PFSK-1 (cell line): ENCODE measurements around the gene DNAJB7.

Source experiments
- FOXP2 ChIP-seq: optimal IDR thresholded peaks from 2 replicates; pipeline ENCODE3; 2011; ENCODE audit warnings: borderline replicate concordance, control low read depth, inconsistent platforms; ENCODE audit not compliant: insufficient read depth; ENCODE audit errors: extremely low read length, extremely low read depth
- POLR2AphosphoS5 ChIP-seq: IDR thresholded peaks from 2 replicates; pipeline ENCODE4 v1.6.1; 2012; ENCODE audit warnings: low read depth, mild to moderate bottlenecking, control low read depth, low read length, moderate library complexity
- SIN3A ChIP-seq: IDR thresholded peaks from 2 replicates; pipeline ENCODE4 v1.6.1; 2012; ENCODE audit warnings: mild to moderate bottlenecking, low read length, moderate library complexity, borderline replicate concordance; ENCODE audit not compliant: insufficient read depth
- TAF1 ChIP-seq: IDR thresholded peaks from 2 replicates; pipeline ENCODE4 v1.6.1; 2012; ENCODE audit warnings: low read length, control low read depth, borderline replicate concordance; ENCODE audit not compliant: insufficient read depth
- TF ChIP-seq, protein P1 (sequence below), 2 experiments: IDR thresholded peaks; 2 replicates each; pipeline versions ENCODE4 v1.6.1 to v1.8.0; 2011 to 2012; ENCODE audit warnings: low read depth in 2 of 2, low read length in 2 of 2, control low read depth in 1 of 2, inconsistent platforms in 1 of 2, mild to moderate bottlenecking in 1 of 2, moderate library complexity in 1 of 2; ENCODE audit not compliant: insufficient read depth in 1 of 2

DNAJB7 gene

DNA sequence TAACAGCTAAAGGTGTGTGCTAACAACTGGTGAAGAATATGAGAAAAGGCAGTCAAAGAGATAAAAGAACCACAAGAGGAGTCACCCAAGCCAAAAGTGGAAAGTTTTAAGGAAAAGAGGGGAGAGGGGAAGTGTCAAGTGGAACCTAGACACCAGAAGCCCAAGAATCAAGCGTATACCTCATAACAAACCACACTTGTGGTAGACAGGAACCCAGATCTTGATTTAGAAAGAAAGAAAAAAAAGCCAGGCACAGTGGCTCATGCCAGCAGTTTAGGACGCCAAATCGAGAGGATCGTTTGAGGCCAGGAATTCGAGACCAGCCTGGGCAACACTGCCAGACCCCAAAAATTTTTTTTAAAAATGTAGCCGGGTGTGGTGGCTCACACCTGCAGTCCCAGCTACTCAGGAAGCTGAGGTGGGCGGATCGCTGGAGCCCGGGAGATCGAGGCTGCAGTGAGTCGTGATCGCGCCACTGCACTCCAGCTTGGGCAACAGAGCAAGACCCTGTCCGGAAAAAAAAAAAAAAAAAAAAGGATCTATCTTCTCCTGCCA lies 43.6 kb downstream of the DNAJB7 start:
- TF ChIP-seq FOXP2 = no peak
- no peak for TF ChIP-seq POLR2AphosphoS5
- no peak for TF ChIP-seq SIN3A
- no peak for TF ChIP-seq TAF1
- TF ChIP-seq, protein P1, sequence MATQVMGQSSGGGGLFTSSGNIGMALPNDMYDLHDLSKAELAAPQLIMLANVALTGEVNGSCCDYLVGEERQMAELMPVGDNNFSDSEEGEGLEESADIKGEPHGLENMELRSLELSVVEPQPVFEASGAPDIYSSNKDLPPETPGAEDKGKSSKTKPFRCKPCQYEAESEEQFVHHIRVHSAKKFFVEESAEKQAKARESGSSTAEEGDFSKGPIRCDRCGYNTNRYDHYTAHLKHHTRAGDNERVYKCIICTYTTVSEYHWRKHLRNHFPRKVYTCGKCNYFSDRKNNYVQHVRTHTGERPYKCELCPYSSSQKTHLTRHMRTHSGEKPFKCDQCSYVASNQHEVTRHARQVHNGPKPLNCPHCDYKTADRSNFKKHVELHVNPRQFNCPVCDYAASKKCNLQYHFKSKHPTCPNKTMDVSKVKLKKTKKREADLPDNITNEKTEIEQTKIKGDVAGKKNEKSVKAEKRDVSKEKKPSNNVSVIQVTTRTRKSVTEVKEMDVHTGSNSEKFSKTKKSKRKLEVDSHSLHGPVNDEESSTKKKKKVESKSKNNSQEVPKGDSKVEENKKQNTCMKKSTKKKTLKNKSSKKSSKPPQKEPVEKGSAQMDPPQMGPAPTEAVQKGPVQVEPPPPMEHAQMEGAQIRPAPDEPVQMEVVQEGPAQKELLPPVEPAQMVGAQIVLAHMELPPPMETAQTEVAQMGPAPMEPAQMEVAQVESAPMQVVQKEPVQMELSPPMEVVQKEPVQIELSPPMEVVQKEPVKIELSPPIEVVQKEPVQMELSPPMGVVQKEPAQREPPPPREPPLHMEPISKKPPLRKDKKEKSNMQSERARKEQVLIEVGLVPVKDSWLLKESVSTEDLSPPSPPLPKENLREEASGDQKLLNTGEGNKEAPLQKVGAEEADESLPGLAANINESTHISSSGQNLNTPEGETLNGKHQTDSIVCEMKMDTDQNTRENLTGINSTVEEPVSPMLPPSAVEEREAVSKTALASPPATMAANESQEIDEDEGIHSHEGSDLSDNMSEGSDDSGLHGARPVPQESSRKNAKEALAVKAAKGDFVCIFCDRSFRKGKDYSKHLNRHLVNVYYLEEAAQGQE (IDR thresholded peaks at IDR 0.05; ENCODE audit: insufficient read depth in 1 of 2, low read depth in 2 of 2, low read length in 2 of 2) = no peak

DNA sequence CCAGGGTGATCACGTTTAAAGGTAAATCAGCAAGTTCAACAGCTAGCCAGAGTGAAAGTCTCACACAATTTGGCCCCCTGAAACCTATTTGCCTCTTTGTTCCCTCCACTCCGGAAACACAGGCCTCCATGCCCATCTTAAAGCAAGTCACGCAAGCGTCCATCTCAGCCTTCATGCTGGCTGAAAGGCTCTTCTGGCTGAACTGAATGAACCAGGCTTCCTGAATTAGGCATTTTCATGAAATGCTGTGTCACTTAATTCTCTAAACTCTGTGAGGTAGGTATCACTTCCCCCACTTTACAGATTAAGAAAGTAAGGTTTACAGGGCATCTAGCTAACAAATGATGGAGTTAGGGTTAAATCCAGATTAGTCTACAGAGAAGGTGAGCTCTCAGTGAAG lies 44.2 kb downstream of the DNAJB7 start:
- TF ChIP-seq POLR2AphosphoS5 (no peak), FOXP2 (no peak), SIN3A (no peak), TAF1 (no peak)
- TF ChIP-seq, protein P1 (IDR thresholded peaks at IDR 0.05; ENCODE audit: insufficient read depth in 1 of 2, low read depth in 2 of 2, low read length in 2 of 2) = no peak

DNA sequence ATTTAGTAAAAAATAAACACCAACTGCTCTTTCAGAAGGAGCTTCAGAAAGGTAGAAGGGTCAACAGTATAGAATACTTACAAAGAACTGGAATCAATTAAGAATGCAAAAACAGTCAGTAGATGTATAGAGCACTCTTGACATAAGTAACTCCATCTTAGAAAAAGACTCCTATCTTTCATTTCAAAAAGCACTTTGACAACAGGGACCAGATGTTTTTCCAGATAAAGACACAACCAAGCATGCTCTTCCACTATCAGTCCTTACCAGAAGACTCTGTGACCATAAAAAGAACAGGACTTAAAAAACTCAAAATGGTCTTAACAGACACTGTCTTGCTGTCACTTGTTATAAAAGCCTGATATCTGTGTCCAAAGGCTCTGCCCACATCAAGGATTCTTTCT lies 48.0 kb downstream of the DNAJB7 start:
- TF ChIP-seq POLR2AphosphoS5 (no peak), FOXP2 (no peak), TAF1 (no peak), SIN3A (no peak)
- TF ChIP-seq, protein P1 (IDR thresholded peaks at IDR 0.05; ENCODE audit: insufficient read depth in 1 of 2, low read depth in 2 of 2, low read length in 2 of 2) = no peak
